ENCODE data around the gene PUM2. TPM values are rescaled to one million over a fixed set of nuclear protein-coding genes. Genes with fewer than 3 reads are reported as not detected.

PUM2 gene
- total and polyA plus RNA-seq, 2 of the 8 experiments (the other 6 are each of a cell fraction or from before 2014, with no cell fraction given): 46.6 to 114 TPM

DNA sequence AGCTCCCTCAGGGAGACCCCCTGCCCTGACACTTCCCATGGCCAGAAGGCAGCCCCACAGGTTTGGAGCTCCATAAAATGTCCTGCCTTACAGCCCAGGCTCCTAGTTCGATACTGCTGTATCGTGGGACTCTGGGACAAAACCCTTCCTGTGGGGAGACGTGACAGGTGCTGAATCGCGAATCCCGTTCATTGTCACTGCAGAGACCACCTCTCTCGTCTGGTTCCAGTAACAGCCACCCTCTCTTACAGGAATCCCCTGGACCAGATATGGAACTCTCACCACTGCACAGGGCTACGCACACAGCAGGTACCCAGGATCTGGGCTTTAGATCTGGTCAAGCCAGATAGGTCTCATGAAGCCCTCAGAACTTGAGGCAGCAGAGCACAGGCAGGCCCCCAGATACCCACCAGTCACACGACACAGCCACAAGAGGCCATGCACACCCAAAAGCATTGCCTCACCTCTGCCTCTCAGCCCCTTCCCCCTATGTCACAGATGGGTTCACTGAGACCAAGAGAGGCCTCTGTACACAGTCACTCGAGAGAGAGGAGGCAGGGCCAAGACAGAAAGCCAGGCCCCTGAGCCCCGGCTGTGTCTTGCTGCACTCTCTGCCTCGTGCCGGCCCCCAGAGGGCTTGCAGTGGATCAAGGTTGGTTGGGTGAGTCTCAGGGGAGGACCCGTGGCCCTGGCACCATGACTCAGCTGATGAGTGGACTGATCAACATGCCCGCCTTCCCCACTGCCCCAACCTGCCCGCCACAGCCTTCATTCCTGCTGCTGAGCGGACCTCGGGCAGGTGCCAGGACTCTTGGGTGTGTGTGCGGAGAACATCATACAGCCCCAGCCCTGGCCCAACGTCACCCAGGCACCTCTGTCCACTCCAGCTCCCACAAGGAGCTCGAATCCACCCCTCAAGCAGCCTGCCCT, 133.3 kb downstream of the PUM2 start:
- Histone ChIP-seq H2BK12ac (ENCODE audit: low read depth, low read length) (no peak overlapping the region), H3K79me1 (ENCODE audit: low read depth, low read length) (peaks cover 53% of the 10 kb centered on the region), H4K5ac (ENCODE audit: insufficient read length, low read depth, low read length) (no peak overlapping the region), H3K4me2 (ENCODE audit: insufficient read depth in 1 of 2, low read depth in 2 of 2, low read length in 2 of 2) (no peak overlapping the region), H3K79me2 (ENCODE audit: control insufficient read depth in 1 of 2, insufficient read depth in 2 of 2, low read length in 2 of 2) (peaks cover 10 to 94% of the 10 kb centered on the region in 2 experiments), H3K9me3 (ENCODE audit: insufficient read depth in 2 of 2, low read depth in 1 of 2, low read length in 1 of 2) (no peaks in the 10 kb centered on the region), H3K14ac (ENCODE audit: insufficient read length) (no peak overlapping the region), H3K23me2 (ENCODE audit: low read depth, low read length) (peaks cover 4% of the 10 kb centered on the region; the same call in 1 of the 2 replicates), H3K18ac (ENCODE audit: extremely low read depth, low read length) (no peak overlapping the region), H3K4me3 (ENCODE audit: extremely low read depth in 1 of 4, insufficient read depth in 2 of 4, low read depth in 3 of 4, low read length in 4 of 4) (no peak overlapping the region), H2BK15ac (ENCODE audit: low read length) (no peak overlapping the region), H3K36me3 (ENCODE audit: control insufficient read depth in 2 of 4, insufficient read depth in 4 of 4, low read length in 3 of 4) (peaks cover 0 to 6% (median 1%) of the 10 kb centered on the region in 4 experiments; a peak in 4 of 8 replicates), H3K4me1 (replicated peaks in 1 of 4; ENCODE audit: control insufficient read depth in 3 of 4, insufficient read depth in 4 of 4, low read length in 3 of 4) (peaks cover 0 to 26% (median 11%) of the 10 kb centered on the region in 4 experiments; a peak in 6 of 7 replicates), H4K91ac (replicated peaks; ENCODE audit: insufficient read length, low read length) (no peak overlapping the region), H4K8ac (ENCODE audit: extremely low read depth, insufficient read depth, low read length) (no peak overlapping the region; the same call in 1 of the 2 replicates), H3K27ac (ENCODE audit: low read depth, low read length) (no peak overlapping the region), H3K4ac (replicated peaks; ENCODE audit: insufficient read length, low read depth, low read length) (no peak overlapping the region), H2AFZ (ENCODE audit: low read length) (no peak overlapping the region), H2AK5ac (ENCODE audit: low read depth, low read length) (no peak overlapping the region), H3K56ac (replicated peaks; ENCODE audit: insufficient read length, low read depth, low read length) (no peak overlapping the region), H3K23ac (ENCODE audit: insufficient read length) (no peak overlapping the region), H4K20me1 (replicated peaks in 1 of 2; ENCODE audit: control insufficient read depth in 1 of 2, insufficient read depth in 2 of 2, low read length in 2 of 2) (peaks cover 37 to 54% of the 10 kb centered on the region in 2 experiments), H2BK5ac (ENCODE audit: low read depth, low read length) (0 out of 2 replicates have a peak overlapping the region, but pooled peaks have one; percentile 80), H2BK20ac (ENCODE audit: low read length) (no peak overlapping the region), H3K27me3 (replicated peaks in 1 of 4; ENCODE audit: control insufficient read depth in 3 of 4, extremely low read depth in 1 of 4, insufficient read depth in 3 of 4, low read length in 3 of 4) (no peaks in the 10 kb centered on the region), H2BK120ac (replicated peaks; ENCODE audit: low read depth, low read length) (no peak overlapping the region), H3K9ac (replicated peaks in 1 of 4; ENCODE audit: extremely low read depth in 1 of 4, low read depth in 3 of 4, low read length in 3 of 4) (no peak overlapping the region)
- FAIRE-seq: no peak
- ChIA-PET POLR2A (ENCODE audit: partially characterized antibody) (interaction anchor here (1.1 to 3.8 kb wide), 4 partner anchors 8 to 15 kb away, joined by 3 to 19 read pairs (median 4); partner anchors contain the start of gene SDC1), CTCF (ENCODE audit: partially characterized antibody) (interaction anchor here (1.0 to 1.7 kb wide), 7 partner anchors 8 to 112 kb away, joined by 3 to 9 read pairs (median 3); partner anchors contain the start of gene SDC1)
- no peak for DNase-seq (ENCODE audit: low read depth in 1 of 2, low spot score in 2 of 2)
- WGBS, 2 experiments (ENCODE audit: extremely low coverage in 1 of 2, insufficient coverage in 1 of 2, insufficient read length in 1 of 2, insufficient replicate concordance in 2 of 2, low coverage in 1 of 2, low lambda C conversion rate in 2 of 2, missing lambda C conversion rate in 1 of 2): 91% methylated on average over 21 of the region's 21 CpGs; no CpG with 5 or more reads in 1 of the 2 experiments
- TF ChIP-seq POLR2A (IDR thresholded peaks at IDR 0.05; ENCODE audit: control extremely low read depth in 1 of 2, low read depth in 2 of 2, low read length in 2 of 2) (no peak), SAP30 (IDR thresholded peaks at IDR 0.05; ENCODE audit: insufficient read depth, insufficient replicate concordance, low read length) (no peak), SRF (IDR thresholded peaks at IDR 0.05; ENCODE audit: low read depth, low read length) (no peak), HDAC6 (IDR thresholded peaks at IDR 0.05; ENCODE audit: low read depth, low read length) (no peak), YY1 (IDR thresholded peaks at IDR 0.05; ENCODE audit: low read depth, low read length) (no peak), KDM4A (IDR thresholded peaks at IDR 0.05; ENCODE audit: low read depth, low read length, severe bottlenecking) (no peak), KDM1A (IDR thresholded peaks at IDR 0.05; ENCODE audit: borderline replicate concordance, low read length) (no peak), TAF7 (optimal IDR thresholded peaks at IDR 0.05; ENCODE audit: borderline replicate concordance, low read depth, low read length) (no peak), SIX5 (IDR thresholded peaks at IDR 0.05; ENCODE audit: low read depth, low read length) (no peak), ZNF274 (IDR thresholded peaks at IDR 0.05; ENCODE audit: borderline replicate concordance, extremely low read depth, low read length) (no peak), KDM5A (IDR thresholded peaks at IDR 0.05; ENCODE audit: low read length) (no peak), MAFK (IDR thresholded peaks at IDR 0.05; ENCODE audit: low read depth, low read length) (no peak)

Data from H1 (cell line).